Activated T-cell treated with anti-CD3 and anti-CD28 coated beads for 1 hour (primary cell): ENCODE results near the gene CCNL2.
"Not testable (repeated sequence)": the region's sequence is repeated elsewhere in the genome, so short reads cannot be mapped to it uniquely, and the experiment has no call there.

Source experiments
- DNase-seq: peaks from one replicate; pipeline ENCODE4 v3.0.0-alpha.2; 2020; ENCODE audit warnings: low read depth

CCNL2 gene

GRCh38 chr1:1419813-1420653 lies 20.9 kb upstream of the CCNL2 start:
- no peak for DNase-seq

- no peak for DNase-seq
Measured at GRCh38 chr1:1419363-1419812, 20.3 kb upstream of the CCNL2 start.

- no peak for DNase-seq
Measured at GRCh38 chr1:1418464-1419362, 19.6 kb upstream of the CCNL2 start.

GRCh38 chr1:1417825-1418463 lies 18.8 kb upstream of the CCNL2 start:
- not testable (repeated sequence) for DNase-seq

GRCh38 chr1:1417396-1417795 lies 18.3 kb upstream of the CCNL2 start:
- DNase-seq = not testable (repeated sequence)

- no peak for DNase-seq
Measured at GRCh38 chr1:1415751-1416150, 16.6 kb upstream of the CCNL2 start.

GRCh38 chr1:1412311-1412902 lies 13.3 kb upstream of the CCNL2 start:
- DNase-seq = not testable (repeated sequence)

GRCh38 chr1:1411626-1412025 lies 12.5 kb upstream of the CCNL2 start:
- no peak for DNase-seq

GRCh38 chr1:1410238-1410637 lies 11.1 kb upstream of the CCNL2 start:
- not testable (repeated sequence) for DNase-seq

GRCh38 chr1:1407636-1408318 lies 8.6 kb upstream of the CCNL2 start:
- no peak for DNase-seq

GRCh38 chr1:1406821-1407635 lies 7.9 kb upstream of the CCNL2 start, which contains the start of gene MRPL20:
Gene MRPL20, minus strand, starts transcription at chr1:1407293. Its CDS starts 76 bp downstream, at chr1:1407217.
- peak; percentile 93 for DNase-seq

GRCh38 chr1:1406101-1406820 lies 7.1 kb upstream of the CCNL2 start:
- DNase-seq = no peak

GRCh38 chr1:1403653-1404052 lies 4.5 kb upstream of the CCNL2 start:
- no peak for DNase-seq

GRCh38 chr1:1402901-1403392 lies 3.8 kb upstream of the CCNL2 start:
- not testable (repeated sequence) for DNase-seq

- no peak for DNase-seq
Measured at GRCh38 chr1:1402072-1402900, 3.2 kb upstream of the CCNL2 start.

- DNase-seq = no peak
Measured at GRCh38 chr1:1401457-1402010, 2.4 kb upstream of the CCNL2 start.

GRCh38 chr1:1400576-1401456 lies 1.7 kb upstream of the CCNL2 start:
- DNase-seq = no peak
